IPS-NIHi7 (cell line): ENCODE measurements around the gene SLC8A2.
A peak's percentile ranks its signal among the peaks of the same experiment; 100 is the strongest.
"Not testable (repeated sequence)": the region's sequence is repeated elsewhere in the genome, so short reads cannot be mapped to it uniquely, and the experiment has no call there.

Experiments used
- DNase-seq: peaks from one replicate; pipeline ENCODE4 v3.0.0; 2012; ENCODE audit warnings: mixed read lengths; ENCODE audit errors: extremely low spot score

SLC8A2 gene

DNA sequence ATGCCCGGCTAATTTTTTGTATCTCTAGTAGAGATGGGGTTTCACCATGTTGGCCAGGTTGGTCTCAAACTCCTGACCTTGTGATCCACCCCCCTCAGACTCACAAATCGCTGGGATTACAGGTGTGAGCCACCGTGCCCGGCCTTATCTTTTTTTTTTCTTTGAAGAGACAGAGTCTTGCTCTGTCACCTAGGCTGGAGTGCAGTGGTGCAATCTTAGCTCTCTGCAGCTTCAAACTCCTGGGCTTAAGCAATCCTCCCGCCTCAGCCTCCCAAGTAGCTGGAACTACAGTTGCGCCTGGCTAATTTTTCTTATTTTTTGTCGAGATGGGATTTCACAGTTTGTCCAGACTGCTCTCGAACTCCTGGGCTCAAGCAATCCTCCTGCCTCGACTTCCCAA is 60.0 kb downstream of the SLC8A2 start:
- DNase-seq: not testable (repeated sequence)

DNA sequence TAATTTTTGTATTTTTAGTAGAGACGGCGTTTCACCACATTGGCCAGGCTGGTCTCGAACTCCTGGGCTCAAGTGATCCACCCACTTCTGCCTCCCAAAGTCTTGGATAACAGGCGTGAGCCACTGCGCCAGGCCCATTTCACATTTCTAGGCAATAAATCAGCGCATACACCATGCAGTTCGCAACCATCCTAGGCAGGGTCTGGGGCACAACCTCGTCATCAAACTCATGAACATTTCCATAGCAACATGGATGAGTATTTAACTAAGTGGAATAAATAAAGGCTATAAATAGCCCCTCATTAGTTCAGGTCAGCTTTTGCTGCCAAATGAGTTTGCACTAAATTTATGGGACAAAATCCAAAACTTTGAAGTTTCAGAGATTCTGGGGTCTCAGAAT is 60.6 kb downstream of the SLC8A2 start:
- no peak for DNase-seq

GRCh38 chr19:47408156-47408938 is 63.3 kb downstream of the SLC8A2 start:
- no peak for DNase-seq

DNA sequence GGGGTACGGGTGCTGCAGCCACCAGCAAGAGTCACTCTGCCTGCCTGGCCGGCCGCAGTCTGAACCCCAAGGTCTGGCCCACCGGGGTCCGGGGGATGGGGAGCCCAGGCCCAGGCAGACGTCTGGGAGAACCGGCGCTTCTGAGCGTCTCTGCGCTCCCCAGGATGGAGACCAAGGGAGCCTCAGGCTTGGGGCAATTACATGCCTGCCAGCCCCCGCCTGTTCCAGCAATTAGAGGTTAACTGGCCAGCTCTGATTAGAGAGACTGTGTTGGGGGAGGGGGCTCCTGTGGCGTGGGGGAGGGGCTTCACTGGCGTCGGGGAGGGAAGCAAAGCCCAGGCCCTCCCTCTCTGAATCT is 64.3 kb downstream of the SLC8A2 start:
- DNase-seq: peak; percentile 48

DNA sequence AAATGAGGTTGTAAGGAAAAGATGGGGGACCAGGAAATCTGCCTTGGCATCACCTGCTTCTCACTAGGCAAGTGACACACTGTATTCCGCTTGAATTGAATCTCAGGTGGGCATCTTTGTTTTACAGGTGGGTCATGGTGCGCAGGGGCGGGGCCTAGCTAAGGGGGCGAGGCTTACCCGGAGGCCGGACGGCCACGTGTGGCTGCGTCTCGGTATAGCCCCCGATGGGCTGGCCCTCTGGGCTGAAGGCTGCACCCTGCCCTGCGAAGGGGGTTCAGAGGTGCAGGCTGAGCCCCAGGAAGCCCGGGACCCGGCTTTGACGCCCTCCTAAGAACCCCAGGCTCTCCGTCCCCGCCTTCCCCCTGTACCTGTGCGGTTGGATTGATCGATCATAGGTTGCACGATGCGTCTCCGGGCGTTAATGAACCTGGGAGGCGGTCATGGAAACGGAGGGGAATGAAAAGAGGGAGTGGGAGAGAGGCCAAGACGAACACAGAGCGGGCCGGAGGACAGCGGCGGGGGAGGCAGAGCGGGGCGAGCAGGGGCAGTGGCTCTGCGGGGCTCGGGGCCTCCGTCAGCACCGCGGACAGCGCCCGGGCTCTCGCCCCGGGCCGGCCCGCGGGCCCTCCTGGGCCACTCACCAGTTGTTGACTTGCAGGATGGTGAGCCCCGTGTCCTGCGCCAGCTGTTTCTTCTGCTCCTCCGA is 64.8 kb downstream of the SLC8A2 start:
- peak; percentile 91 for DNase-seq

DNA sequence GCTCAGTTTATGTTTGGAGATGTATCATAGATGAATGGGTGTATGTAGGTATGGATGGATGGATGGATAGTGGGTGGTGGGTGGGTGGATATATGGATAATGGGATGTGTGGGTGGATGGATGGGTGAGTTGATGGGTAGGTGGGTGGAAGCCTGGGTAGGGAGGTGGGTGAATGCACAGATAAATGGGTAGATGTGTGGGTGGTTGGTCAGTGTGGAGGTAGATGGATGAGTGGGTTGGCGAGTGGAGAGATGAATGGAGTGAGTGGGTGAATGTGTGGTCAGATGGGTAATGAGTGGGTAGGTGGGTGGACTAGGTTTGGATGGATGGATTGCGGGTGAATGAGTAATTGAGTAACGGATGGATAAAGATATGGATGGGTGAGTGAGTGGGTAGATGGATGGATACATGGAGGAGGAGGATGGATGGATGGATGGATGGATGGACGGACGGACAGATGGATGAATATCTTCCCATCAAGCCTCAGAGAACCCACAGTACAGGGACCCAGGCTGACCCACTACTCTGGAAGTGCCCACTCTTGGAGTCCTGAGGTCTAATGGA is 65.8 kb downstream of the SLC8A2 start:
- no peak for DNase-seq

GRCh38 chr19:47405197-47405550 is 66.5 kb downstream of the SLC8A2 start:
- no peak for DNase-seq

GRCh38 chr19:47404334-47405196 is 67.1 kb downstream of the SLC8A2 start:
- DNase-seq: no peak

DNA sequence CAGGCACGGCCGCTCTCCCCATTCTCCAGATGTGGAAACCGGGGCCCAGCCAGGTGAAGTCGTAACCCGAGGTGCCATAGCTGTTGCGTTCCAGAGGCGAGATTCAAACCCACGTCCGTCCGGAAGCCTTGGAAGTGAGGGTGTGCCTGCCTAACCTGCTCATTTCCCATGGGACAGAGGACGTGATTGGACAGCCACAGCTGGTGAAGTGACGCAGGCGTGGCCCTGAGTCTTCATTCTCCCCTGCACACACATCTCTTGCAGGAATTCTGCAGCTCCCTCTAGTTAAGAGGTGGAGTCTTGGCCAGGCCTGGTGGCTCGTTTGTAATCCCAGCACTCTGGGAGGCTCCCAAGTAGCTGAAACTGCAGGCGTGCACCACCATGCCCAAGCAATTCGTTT is 69.2 kb downstream of the SLC8A2 start:
- no peak for DNase-seq

DNA sequence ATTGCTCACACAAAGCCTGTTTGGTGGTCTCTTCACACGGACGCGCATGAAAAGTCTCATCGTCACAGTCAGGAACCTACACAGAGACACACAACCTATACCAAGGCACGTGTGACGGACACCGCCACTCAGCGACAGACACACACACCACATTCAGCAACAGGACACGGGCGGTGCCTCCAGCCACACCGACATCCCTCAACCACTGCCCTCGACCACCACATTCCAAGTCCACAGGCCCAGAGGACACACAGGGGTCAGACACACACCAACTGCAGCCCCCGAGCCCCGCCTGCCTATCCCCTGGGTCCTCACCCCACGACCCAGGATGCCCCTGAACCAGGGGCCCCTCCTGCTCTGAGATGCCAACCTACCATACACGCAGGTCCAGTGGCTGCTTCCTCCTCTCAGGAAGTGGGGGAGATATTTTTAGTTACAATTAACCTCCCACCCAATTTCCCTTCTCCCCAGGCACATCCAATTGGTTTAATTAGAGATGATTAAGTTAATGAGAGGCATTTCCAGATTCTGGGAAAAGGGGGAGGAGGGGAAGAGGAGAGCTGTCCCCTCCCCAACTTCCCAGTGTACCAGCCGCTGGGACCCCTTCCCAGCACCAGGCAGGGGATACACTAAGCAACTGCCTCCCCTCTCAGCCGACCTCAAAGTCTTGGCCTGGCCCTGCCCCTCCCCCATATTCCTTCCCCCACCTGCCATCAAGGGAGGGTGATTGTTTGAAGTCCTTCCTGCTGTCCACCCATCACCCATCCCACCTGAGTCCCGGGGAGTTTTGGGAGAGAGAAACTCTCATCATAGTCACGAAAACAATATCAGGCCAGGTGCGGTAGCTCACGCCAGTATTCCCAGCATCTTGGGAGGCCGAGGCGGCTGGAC is 72.7 kb downstream of the SLC8A2 start:
- no peak for DNase-seq

GRCh38 chr19:47391510-47392223 is 80.0 kb downstream of the SLC8A2 start:
- peak; percentile 88 for DNase-seq

DNA sequence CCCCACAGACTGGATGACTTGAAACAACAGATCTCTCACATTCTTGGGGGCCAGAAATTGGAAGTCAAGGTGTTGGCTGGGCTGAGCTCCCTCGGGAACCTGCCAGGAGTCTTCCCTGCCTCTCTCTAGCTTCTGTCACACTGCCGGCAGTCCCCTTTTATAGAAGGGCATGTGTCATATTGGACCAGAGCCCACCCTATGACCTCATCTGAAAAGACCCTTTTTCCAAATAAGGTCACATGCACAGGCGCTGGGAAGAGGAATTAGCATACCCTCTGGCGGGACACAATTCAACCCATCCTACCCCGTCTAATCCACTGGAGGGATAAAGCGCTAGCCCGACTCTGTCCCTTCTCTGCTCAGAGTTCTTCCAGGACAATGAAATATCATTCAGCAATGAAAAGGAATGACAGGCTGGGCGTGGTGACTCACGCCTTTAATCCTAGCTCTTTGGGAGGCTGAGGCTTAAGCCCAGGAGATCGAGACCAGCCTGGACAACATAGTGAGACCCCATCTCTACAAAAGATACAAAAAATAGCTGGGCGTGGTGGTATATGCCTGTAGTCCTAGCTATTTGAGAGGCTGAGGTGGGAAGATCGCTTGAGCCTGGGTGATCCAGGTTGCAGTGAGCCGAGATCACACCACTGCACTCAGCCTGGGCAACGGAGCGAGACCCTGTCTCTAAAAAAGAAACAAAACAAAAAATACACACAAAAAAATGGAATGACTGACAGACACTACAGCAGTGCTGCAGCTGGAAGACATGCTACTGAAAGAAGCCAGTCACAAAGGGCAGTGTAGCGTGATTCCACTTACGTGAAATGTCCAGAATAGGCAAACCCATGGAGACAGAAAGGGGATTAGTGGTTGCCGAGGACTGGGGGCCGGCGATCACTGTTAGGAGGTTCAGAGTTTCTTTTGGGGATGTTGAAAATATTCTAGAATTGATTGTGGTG is 80.9 kb downstream of the SLC8A2 start:
- DNase-seq: no peak

- no peak for DNase-seq
Measured at GRCh38 chr19:47389150-47389556, 82.5 kb downstream of the SLC8A2 start.

DNA sequence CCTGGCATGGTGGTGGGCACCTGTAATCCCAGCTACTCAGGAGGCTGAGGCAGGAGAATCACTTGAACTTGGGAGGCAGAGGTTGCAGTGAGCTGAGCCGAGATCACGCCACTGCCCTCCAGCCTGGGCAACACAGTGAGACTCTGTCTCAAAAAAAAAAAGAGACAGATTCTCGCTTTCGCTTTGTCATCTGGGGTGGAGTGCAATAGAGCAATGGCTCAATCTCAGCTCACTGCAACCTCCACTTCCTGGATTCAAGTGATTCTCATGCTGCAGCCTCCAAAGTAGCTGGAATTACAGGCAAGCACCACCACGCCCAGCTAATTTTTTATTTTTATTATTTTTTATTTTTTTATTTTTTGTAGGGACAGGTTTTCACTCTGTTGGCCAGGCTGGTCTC is 83.0 kb downstream of the SLC8A2 start:
- DNase-seq: not testable (repeated sequence)

DNA sequence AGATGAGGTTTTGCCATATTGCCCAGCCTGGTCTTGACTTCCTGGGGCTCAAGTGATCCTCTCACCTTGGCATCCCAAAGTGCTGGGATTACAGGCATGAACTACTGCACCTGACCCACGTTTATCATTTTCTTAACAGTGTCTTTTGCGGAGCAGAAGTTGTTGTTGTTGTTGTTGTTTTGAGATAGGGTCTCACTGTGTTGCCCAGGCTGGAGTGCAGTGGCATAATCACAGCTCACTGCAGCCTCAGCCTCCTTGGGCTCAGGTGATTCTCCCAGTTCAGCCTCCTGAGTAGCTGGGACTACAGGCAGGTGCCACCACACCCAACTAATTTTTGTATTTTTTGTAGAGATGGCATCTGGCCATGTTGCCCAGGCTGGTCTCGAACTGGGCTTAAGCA is 84.1 kb downstream of the SLC8A2 start:
- not testable (repeated sequence) for DNase-seq

- not testable (repeated sequence) for DNase-seq
Measured at GRCh38 chr19:47386582-47386981, 85.1 kb downstream of the SLC8A2 start.

DNA sequence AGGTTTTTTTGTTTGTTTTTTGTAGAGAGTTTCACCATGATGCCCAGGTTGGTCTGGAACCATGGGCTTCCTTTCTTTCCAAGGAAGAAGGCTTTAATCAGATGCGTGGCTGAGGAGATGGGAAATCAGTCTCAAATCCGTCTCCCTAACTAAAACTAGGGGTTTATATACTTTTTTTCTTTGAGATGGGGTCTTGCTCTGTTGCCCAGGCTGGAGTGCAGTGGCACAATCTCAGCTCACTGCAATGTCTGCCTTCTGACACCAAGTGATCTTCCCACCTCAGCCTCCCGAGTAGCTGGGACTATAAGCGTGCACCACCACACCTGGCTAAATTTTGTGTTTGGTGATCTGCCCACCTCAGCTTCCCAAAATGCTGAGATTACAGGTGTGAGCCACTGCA is 87.2 kb downstream of the SLC8A2 start:
- not testable (repeated sequence) for DNase-seq

- not testable (repeated sequence) for DNase-seq
Measured at GRCh38 chr19:47383890-47384289, 87.8 kb downstream of the SLC8A2 start.

DNA sequence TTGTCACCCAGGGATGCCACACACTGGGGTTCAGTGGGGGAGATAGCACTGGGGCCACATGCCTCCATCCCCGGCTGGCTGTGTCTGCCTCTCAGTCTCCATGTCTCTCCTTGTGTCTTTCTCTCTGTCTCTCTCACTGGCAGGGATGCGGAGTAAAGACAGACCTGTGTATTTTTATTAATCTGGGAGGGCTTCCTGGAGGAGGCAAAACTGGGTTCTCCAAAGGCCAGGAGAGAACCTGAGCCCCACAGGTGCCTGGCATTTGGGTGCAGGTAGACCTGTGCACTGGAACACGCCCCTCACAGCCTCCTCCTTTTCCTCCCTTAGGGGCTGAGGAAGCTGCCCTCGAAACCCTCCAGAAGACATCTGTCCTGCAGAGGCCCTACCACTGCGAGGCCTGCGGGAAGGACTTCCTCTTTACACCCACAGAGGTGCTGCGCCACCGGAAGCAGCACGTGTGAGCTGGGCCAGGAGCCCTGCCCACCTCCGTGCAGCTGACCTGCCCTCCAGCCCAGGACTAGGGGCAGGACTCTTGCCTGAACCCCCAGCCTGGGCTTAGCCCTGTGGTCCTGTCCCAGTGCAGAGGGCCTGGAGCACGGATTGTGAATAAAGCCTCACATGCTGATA is 89.9 kb downstream of the SLC8A2 start:
- no peak for DNase-seq
